Epithelial cell of esophagus (primary cell): ENCODE measurements around the gene DVL1.
A peak's percentile ranks its signal among the peaks of the same experiment; 100 is the strongest.

ENCODE experiments used
- DNase-seq: peaks from one replicate; pipeline ENCODE4 v3.0.0; 2010; ENCODE audit warnings: low read depth
- H3K4me3 ChIP-seq: 2 replicates; pipeline ENCODE4 v1.5.1; 2011; ENCODE audit warnings: mild to moderate bottlenecking, low read length, control low read depth
- CTCF ChIP-seq: IDR thresholded peaks from 2 replicates; pipeline ENCODE4 v1.5.1; 2011; ENCODE audit warnings: low read depth, mild to moderate bottlenecking, low read length, control low read depth, inconsistent platforms; ENCODE audit not compliant: insufficient read depth; ENCODE audit errors: missing control alignments

DVL1 gene

GRCh38 chr1:1343811-1344421 lies 5.3 kb downstream of the DVL1 start:
- TF ChIP-seq CTCF = no peak

GRCh38 chr1:1342584-1343115 lies 6.6 kb downstream of the DVL1 start:
- no peak for TF ChIP-seq CTCF
- no peak overlapping the region for H3K4me3 ChIP-seq
- no peak for DNase-seq

More at GRCh38 chr1:1343811-1344421, 5.3 kb downstream of the DVL1 start:
- DNase-seq = no peak
- H3K4me3 ChIP-seq = peak overlapping the region; percentile 32

- no peak for TF ChIP-seq CTCF
- H3K4me3 ChIP-seq = no peak overlapping the region
- DNase-seq = no peak
Observed at GRCh38 chr1:1342061-1342562, 7.1 kb downstream of the DVL1 start.

GRCh38 chr1:1341549-1342021 lies 7.6 kb downstream of the DVL1 start:
- H3K4me3 ChIP-seq = no peak overlapping the region
- no peak for DNase-seq
- no peak for TF ChIP-seq CTCF

- no peak for DNase-seq
- TF ChIP-seq CTCF = no peak
- H3K4me3 ChIP-seq = no peak overlapping the region
Observed at GRCh38 chr1:1340791-1341548, 8.2 kb downstream of the DVL1 start.

GRCh38 chr1:1340185-1340584 lies 9.0 kb downstream of the DVL1 start:
- no peak overlapping the region for H3K4me3 ChIP-seq
- TF ChIP-seq CTCF = no peak
- DNase-seq = no peak
